ENCODE data around the gene ZFP36L1. TPM values are rescaled to one million over a fixed set of nuclear protein-coding genes. Genes with fewer than 3 reads are reported as not detected.

Gene ZFP36L1
- total RNA-seq, 1 donor from 2014 or later: 15.5 TPM

DNA sequence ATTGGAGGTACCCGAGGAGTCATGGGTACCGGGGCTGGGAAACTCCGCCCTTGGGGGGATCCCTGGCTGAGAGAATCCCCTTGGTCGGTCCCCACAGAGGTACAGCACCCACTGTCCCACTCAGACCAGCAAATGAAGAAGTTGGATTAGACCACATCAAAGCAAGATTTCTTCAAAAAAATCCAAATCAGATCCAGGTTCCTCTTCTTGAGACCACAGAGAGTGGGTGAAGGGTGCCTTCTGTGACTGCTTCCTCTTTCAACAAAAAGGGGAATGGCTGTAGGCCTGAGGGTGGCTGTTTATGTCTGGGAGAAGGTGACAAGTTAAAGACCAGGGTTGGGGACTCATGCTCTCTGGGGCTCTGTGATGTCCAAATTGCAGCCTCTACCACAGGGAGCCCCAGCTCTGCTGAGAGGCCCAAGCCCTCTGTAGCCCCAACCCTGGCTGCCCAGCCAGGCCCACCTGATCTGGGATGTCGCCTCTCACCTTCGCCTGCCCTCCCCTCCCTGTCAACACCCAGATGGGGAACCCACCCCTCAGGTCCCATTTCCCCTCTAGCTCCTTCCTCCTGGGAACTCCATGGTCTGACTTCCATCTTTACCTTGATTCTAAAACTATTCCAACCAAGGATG lies 50.9 kb downstream of the ZFP36L1 start:
- Histone ChIP-seq H3K27me3 (ENCODE audit: control insufficient read depth, insufficient read depth, low read length) (no peaks in the 10 kb centered on the region), H3K4me3 (ENCODE audit: low read depth, low read length) (no peak overlapping the region), H3K36me3 (ENCODE audit: control insufficient read depth, insufficient read depth, low read length) (no peaks in the 10 kb centered on the region)
- DNase-seq (ENCODE audit: low read depth) (no peak), FAIRE-seq (no peak)
- TF ChIP-seq, protein P1, sequence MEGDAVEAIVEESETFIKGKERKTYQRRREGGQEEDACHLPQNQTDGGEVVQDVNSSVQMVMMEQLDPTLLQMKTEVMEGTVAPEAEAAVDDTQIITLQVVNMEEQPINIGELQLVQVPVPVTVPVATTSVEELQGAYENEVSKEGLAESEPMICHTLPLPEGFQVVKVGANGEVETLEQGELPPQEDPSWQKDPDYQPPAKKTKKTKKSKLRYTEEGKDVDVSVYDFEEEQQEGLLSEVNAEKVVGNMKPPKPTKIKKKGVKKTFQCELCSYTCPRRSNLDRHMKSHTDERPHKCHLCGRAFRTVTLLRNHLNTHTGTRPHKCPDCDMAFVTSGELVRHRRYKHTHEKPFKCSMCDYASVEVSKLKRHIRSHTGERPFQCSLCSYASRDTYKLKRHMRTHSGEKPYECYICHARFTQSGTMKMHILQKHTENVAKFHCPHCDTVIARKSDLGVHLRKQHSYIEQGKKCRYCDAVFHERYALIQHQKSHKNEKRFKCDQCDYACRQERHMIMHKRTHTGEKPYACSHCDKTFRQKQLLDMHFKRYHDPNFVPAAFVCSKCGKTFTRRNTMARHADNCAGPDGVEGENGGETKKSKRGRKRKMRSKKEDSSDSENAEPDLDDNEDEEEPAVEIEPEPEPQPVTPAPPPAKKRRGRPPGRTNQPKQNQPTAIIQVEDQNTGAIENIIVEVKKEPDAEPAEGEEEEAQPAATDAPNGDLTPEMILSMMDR (IDR thresholded peaks at IDR 0.05; ENCODE audit: insufficient read depth, low read length, severe bottlenecking): no peak

DNA sequence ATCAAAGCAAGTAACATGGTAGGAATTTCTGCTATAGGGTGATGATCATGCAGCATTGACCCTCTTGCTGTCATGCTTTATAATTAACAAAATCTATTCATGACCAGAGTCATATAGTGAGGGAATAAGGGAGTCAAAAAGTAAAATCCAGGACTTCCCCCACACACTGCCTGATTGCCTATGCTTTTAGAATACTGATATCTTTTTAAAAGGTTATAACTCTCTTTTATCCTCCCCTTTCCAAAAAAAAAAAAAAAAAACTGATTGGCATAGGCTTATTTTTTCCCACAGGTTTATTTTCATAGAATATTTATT lies 51.4 kb downstream of the ZFP36L1 start:
- no peaks in the 10 kb centered on the region for H3K27me3 ChIP-seq (ENCODE audit: control insufficient read depth, insufficient read depth, low read length)
- no peak for FAIRE-seq
- no peaks in the 10 kb centered on the region for H3K36me3 ChIP-seq (ENCODE audit: control insufficient read depth, insufficient read depth, low read length)
- no peak for DNase-seq (ENCODE audit: low read depth)
- TF ChIP-seq, protein P1 (IDR thresholded peaks at IDR 0.05; ENCODE audit: insufficient read depth, low read length, severe bottlenecking): no peak
- H3K4me3 ChIP-seq (ENCODE audit: low read depth, low read length): no peak overlapping the region

DNA sequence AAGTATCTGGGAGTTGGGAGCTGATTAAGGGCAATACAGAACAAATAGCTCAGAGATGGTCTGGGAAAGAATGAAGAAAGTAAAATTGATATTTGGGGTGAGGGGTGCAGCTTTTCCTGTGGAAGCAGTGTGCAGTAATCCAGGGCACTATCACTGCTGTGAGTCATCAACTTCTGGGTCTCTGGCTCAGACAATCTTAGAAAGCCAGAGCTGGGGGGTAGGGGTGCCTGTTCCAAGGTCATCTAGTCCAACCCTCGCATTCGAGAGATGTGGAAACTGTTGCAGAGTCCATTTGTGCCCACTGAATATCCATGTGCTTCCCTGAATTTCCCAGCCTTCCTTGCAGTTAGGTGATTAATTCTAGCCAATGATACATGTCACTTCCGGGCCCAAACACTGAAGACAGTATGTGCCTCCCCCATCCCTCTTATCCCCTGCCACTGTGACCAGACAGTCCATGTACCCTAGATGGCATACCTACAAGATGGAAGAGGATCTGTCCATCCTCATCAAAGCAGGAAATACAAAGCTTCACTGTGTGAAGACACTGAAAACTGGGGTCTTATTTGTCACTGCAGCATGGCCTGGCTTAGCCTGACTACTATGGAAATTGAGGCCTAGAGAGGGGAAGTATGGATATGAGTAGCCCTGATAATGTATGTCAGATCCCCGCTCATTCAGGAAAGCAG lies 51.9 kb downstream of the ZFP36L1 start:
- FAIRE-seq (no peak), DNase-seq (ENCODE audit: low read depth) (no peak)
- H3K27me3 ChIP-seq (ENCODE audit: control insufficient read depth, insufficient read depth, low read length): no peaks in the 10 kb centered on the region
- TF ChIP-seq, protein P1 (IDR thresholded peaks at IDR 0.05; ENCODE audit: insufficient read depth, low read length, severe bottlenecking): no peak
- H3K4me3 ChIP-seq (ENCODE audit: low read depth, low read length): no peak overlapping the region
- no peaks in the 10 kb centered on the region for H3K36me3 ChIP-seq (ENCODE audit: control insufficient read depth, insufficient read depth, low read length)

DNA sequence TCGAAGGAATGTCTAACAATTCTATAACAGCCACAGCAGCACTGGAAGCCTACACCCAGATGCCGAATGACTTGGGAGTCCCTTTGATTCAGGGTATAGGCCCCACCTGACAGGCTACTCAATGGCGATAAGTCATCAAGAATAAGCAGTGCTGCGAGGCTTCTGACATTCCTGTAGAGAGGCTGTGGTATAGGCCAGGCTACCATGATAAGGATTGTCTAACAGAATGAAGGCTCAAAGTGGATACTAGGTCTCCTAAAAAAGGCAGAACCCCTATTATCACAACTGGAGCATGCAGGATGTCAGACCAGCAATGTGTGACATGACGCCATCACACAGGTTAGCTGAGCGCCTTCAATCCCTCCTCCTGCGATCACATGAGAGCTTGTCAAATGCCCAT lies 53.2 kb downstream of the ZFP36L1 start:
- H3K27me3 ChIP-seq (ENCODE audit: control insufficient read depth, insufficient read depth, low read length): no peaks in the 10 kb centered on the region
- DNase-seq (ENCODE audit: low read depth) (no peak), FAIRE-seq (no peak)
- no peaks in the 10 kb centered on the region for H3K36me3 ChIP-seq (ENCODE audit: control insufficient read depth, insufficient read depth, low read length)
- TF ChIP-seq, protein P1 (IDR thresholded peaks at IDR 0.05; ENCODE audit: insufficient read depth, low read length, severe bottlenecking): no peak
- no peak overlapping the region for H3K4me3 ChIP-seq (ENCODE audit: low read depth, low read length)

DNA sequence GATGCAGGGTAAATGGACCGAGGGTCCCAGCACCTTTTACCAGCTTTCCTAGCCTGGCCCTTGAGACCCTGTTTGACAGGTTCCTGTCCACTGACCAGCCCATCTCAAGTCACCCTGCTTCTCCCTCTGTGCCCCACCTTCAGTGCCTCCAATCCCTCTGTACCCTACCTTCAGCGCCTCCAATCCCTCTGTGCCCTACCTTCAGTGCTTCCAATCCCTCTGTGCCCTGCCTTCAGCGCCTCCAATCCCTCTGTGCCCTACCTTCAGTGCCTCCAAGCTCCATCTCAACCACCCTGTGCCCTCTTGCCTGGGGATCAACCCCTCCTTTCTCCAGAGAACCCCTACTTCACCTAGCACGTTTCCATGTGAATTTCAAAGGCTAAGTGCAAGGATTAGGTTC lies 54.3 kb downstream of the ZFP36L1 start:
- Histone ChIP-seq H3K4me3 (ENCODE audit: low read depth, low read length) (no peak overlapping the region), H3K27me3 (ENCODE audit: control insufficient read depth, insufficient read depth, low read length) (no peaks in the 10 kb centered on the region), H3K36me3 (ENCODE audit: control insufficient read depth, insufficient read depth, low read length) (no peaks in the 10 kb centered on the region)
- no peak for FAIRE-seq
- no peak for DNase-seq (ENCODE audit: low read depth)
- TF ChIP-seq, protein P1 (IDR thresholded peaks at IDR 0.05; ENCODE audit: insufficient read depth, low read length, severe bottlenecking): no peak

Other genes starting within 250 kb of the ZFP36L1 start
- gene ACTN1, start 186.2 kb upstream of the ZFP36L1 start, total RNA-seq: 118 and 165 TPM in 2 replicates